ENCODE results near the gene CACFD1. TPM values are rescaled to one million over a fixed set of nuclear protein-coding genes. Genes with fewer than 3 reads are reported as not detected.

CACFD1 gene
- total and polyA plus RNA-seq, 4 donors = 11.0 to 53.7 (median 34.6) TPM

- Histone ChIP-seq H3K4me1 (ENCODE audit: control insufficient read depth, insufficient read depth, low read length) (peaks cover 47% of the 10 kb centered on the region), H3K27me3 (ENCODE audit: control insufficient read depth, insufficient read depth, low read length) (no peaks in the 10 kb centered on the region), H3K9me3 (ENCODE audit: control insufficient read depth, insufficient read depth, low read length) (no peaks in the 10 kb centered on the region), H3K36me3 (ENCODE audit: control insufficient read depth, insufficient read depth, low read length) (peaks cover 56% of the 10 kb centered on the region), H3K4me3 (ENCODE audit: low read depth, low read length) (peak overlapping the region; percentile 73), H3K27ac (ENCODE audit: low read depth, low read length) (peak overlapping the region; percentile 91)
- DNase-seq (ENCODE audit: low read depth in 4 of 6, low spot score in 6 of 6) = peak in 1 of 6 donors; percentile 84
- WGBS (ENCODE audit: insufficient coverage) = 4% methylated on average over 29 of the region's 30 CpGs
Observed at GRCh38 chr9:133460405-133461175, 812 bp downstream of the CACFD1 start.

- Histone ChIP-seq H3K36me3 (ENCODE audit: control insufficient read depth, insufficient read depth, low read length) (peaks cover 47% of the 10 kb centered on the region), H3K27me3 (ENCODE audit: control insufficient read depth, insufficient read depth, low read length) (no peaks in the 10 kb centered on the region), H3K4me3 (ENCODE audit: low read depth, low read length) (no peak overlapping the region), H3K4me1 (ENCODE audit: control insufficient read depth, insufficient read depth, low read length) (peaks cover 47% of the 10 kb centered on the region), H3K27ac (ENCODE audit: low read depth, low read length) (no peak overlapping the region), H3K9me3 (ENCODE audit: control insufficient read depth, insufficient read depth, low read length) (no peaks in the 10 kb centered on the region)
- 77% methylated on average over 4 of the region's 4 CpGs for WGBS (ENCODE audit: insufficient coverage)
- DNase-seq (ENCODE audit: low read depth in 4 of 6, low spot score in 6 of 6) = no peak
Observed at GRCh38 chr9:133461975-133462374, 2.2 kb downstream of the CACFD1 start.

GRCh38 chr9:133463234-133463863 lies 3.6 kb downstream of the CACFD1 start:
- Histone ChIP-seq H3K4me3 (ENCODE audit: low read depth, low read length) (no peak overlapping the region), H3K9me3 (ENCODE audit: control insufficient read depth, insufficient read depth, low read length) (no peaks in the 10 kb centered on the region), H3K36me3 (ENCODE audit: control insufficient read depth, insufficient read depth, low read length) (peaks cover 52% of the 10 kb centered on the region), H3K27ac (ENCODE audit: low read depth, low read length) (no peak overlapping the region), H3K27me3 (ENCODE audit: control insufficient read depth, insufficient read depth, low read length) (no peaks in the 10 kb centered on the region), H3K4me1 (ENCODE audit: control insufficient read depth, insufficient read depth, low read length) (peaks cover 47% of the 10 kb centered on the region)
- no peak for DNase-seq (ENCODE audit: low read depth in 4 of 6, low spot score in 6 of 6)
- 62% methylated on average over 17 of the region's 22 CpGs for WGBS (ENCODE audit: insufficient coverage)

GRCh38 chr9:133463864-133464615 lies 4.3 kb downstream of the CACFD1 start:
- Histone ChIP-seq H3K27me3 (ENCODE audit: control insufficient read depth, insufficient read depth, low read length) (no peaks in the 10 kb centered on the region), H3K9me3 (ENCODE audit: control insufficient read depth, insufficient read depth, low read length) (no peaks in the 10 kb centered on the region), H3K36me3 (ENCODE audit: control insufficient read depth, insufficient read depth, low read length) (peaks cover 58% of the 10 kb centered on the region), H3K27ac (ENCODE audit: low read depth, low read length) (no peak overlapping the region), H3K4me1 (ENCODE audit: control insufficient read depth, insufficient read depth, low read length) (peaks cover 42% of the 10 kb centered on the region), H3K4me3 (ENCODE audit: low read depth, low read length) (no peak overlapping the region)
- no peak for DNase-seq (ENCODE audit: low read depth in 4 of 6, low spot score in 6 of 6)
- WGBS (ENCODE audit: insufficient coverage) = 81% methylated on average over 22 of the region's 24 CpGs

GRCh38 chr9:133464638-133465037 lies 4.9 kb downstream of the CACFD1 start:
- Histone ChIP-seq H3K36me3 (ENCODE audit: control insufficient read depth, insufficient read depth, low read length) (peaks cover 64% of the 10 kb centered on the region), H3K27me3 (ENCODE audit: control insufficient read depth, insufficient read depth, low read length) (no peaks in the 10 kb centered on the region), H3K4me1 (ENCODE audit: control insufficient read depth, insufficient read depth, low read length) (peaks cover 37% of the 10 kb centered on the region), H3K9me3 (ENCODE audit: control insufficient read depth, insufficient read depth, low read length) (no peaks in the 10 kb centered on the region), H3K4me3 (ENCODE audit: low read depth, low read length) (no peak overlapping the region), H3K27ac (ENCODE audit: low read depth, low read length) (no peak overlapping the region)
- DNase-seq (ENCODE audit: low read depth in 4 of 6, low spot score in 6 of 6) = no peak
- WGBS (ENCODE audit: insufficient coverage) = 80% methylated on average over 10 of the region's 10 CpGs

- Histone ChIP-seq H3K27me3 (ENCODE audit: control insufficient read depth, insufficient read depth, low read length) (no peaks in the 10 kb centered on the region), H3K27ac (ENCODE audit: low read depth, low read length) (no peak overlapping the region), H3K36me3 (ENCODE audit: control insufficient read depth, insufficient read depth, low read length) (peaks cover 78% of the 10 kb centered on the region), H3K9me3 (ENCODE audit: control insufficient read depth, insufficient read depth, low read length) (no peaks in the 10 kb centered on the region), H3K4me3 (ENCODE audit: low read depth, low read length) (no peak overlapping the region), H3K4me1 (ENCODE audit: control insufficient read depth, insufficient read depth, low read length) (peaks cover 30% of the 10 kb centered on the region)
- 80% methylated on average over 1 of the region's 6 CpGs for WGBS (ENCODE audit: insufficient coverage)
- DNase-seq (ENCODE audit: low read depth in 4 of 6, low spot score in 6 of 6) = no peak
Observed at GRCh38 chr9:133465984-133466383, 6.2 kb downstream of the CACFD1 start.

GRCh38 chr9:133467101-133467500 lies 7.3 kb downstream of the CACFD1 start:
- H3K27ac ChIP-seq (ENCODE audit: low read depth, low read length) = no peak overlapping the region
- no peaks in the 10 kb centered on the region for H3K9me3 ChIP-seq (ENCODE audit: control insufficient read depth, insufficient read depth, low read length)
- no peak for DNase-seq (ENCODE audit: low read depth in 4 of 6, low spot score in 6 of 6)
- H3K4me1 ChIP-seq (ENCODE audit: control insufficient read depth, insufficient read depth, low read length) = peaks cover 20% of the 10 kb centered on the region
- H3K36me3 ChIP-seq (ENCODE audit: control insufficient read depth, insufficient read depth, low read length) = peaks cover 87% of the 10 kb centered on the region
- no peak overlapping the region for H3K4me3 ChIP-seq (ENCODE audit: low read depth, low read length)
- 82% methylated on average over 9 of the region's 10 CpGs for WGBS (ENCODE audit: insufficient coverage)
- no peaks in the 10 kb centered on the region for H3K27me3 ChIP-seq (ENCODE audit: control insufficient read depth, insufficient read depth, low read length)

GRCh38 chr9:133468374-133468773 lies 8.6 kb downstream of the CACFD1 start:
- 87% methylated on average over 6 of the region's 11 CpGs for WGBS (ENCODE audit: insufficient coverage)
- Histone ChIP-seq H3K9me3 (ENCODE audit: control insufficient read depth, insufficient read depth, low read length) (no peaks in the 10 kb centered on the region), H3K4me1 (ENCODE audit: control insufficient read depth, insufficient read depth, low read length) (peaks cover 10% of the 10 kb centered on the region), H3K27ac (ENCODE audit: low read depth, low read length) (no peak overlapping the region), H3K4me3 (ENCODE audit: low read depth, low read length) (no peak overlapping the region), H3K36me3 (ENCODE audit: control insufficient read depth, insufficient read depth, low read length) (peaks cover 89% of the 10 kb centered on the region), H3K27me3 (ENCODE audit: control insufficient read depth, insufficient read depth, low read length) (no peaks in the 10 kb centered on the region)
- no peak for DNase-seq (ENCODE audit: low read depth in 4 of 6, low spot score in 6 of 6)

GRCh38 chr9:133468777-133469421 lies 9.1 kb downstream of the CACFD1 start:
- WGBS (ENCODE audit: insufficient coverage) = 93% methylated on average over 4 of the region's 6 CpGs
- no peak for DNase-seq (ENCODE audit: low read depth in 4 of 6, low spot score in 6 of 6)
- no peaks in the 10 kb centered on the region for H3K27me3 ChIP-seq (ENCODE audit: control insufficient read depth, insufficient read depth, low read length)
- peaks cover 89% of the 10 kb centered on the region for H3K36me3 ChIP-seq (ENCODE audit: control insufficient read depth, insufficient read depth, low read length)
- no peaks in the 10 kb centered on the region for H3K9me3 ChIP-seq (ENCODE audit: control insufficient read depth, insufficient read depth, low read length)
- H3K27ac ChIP-seq (ENCODE audit: low read depth, low read length) = no peak overlapping the region
- peaks cover 5% of the 10 kb centered on the region for H3K4me1 ChIP-seq (ENCODE audit: control insufficient read depth, insufficient read depth, low read length)
- no peak overlapping the region for H3K4me3 ChIP-seq (ENCODE audit: low read depth, low read length)
